Stimulated activated effector memory CD8-positive, alpha-beta T cell treated with anti-CD3 and anti-CD28 coated beads, Interleukin-12 subunit alpha, Interleukin-12 subunit beta, amount 100 ng/mL, for 72 hours (primary cell): ENCODE data around the gene HELZ.
"Not testable (repeated sequence)": the region's sequence is repeated elsewhere in the genome, so short reads cannot be mapped to it uniquely, and the experiment has no call there.

ENCODE experiments used
- ATAC-seq: fragments of 150-1000 bp; cut with Tn5 transposase; 2 replicates; pipeline ENCODE4 v1.10.0; 2021
- DNase-seq, 2 donors: peaks; one replicate each; pipeline ENCODE4 v3.0.0; 2021 to 2022; ENCODE audit warnings: low spot score in 2 of 2
- H3K27ac Mint-ChIP-seq: one replicate; pipeline ENCODE4 v1.8.0; 2022; ENCODE audit warnings: mild to moderate bottlenecking, mixed read lengths
- H3K36me3 Mint-ChIP-seq: one replicate; pipeline ENCODE4 v1.8.0; 2022; ENCODE audit warnings: mild to moderate bottlenecking, mixed read lengths
- H3K4me1 Mint-ChIP-seq: one replicate; pipeline ENCODE4 v1.8.0; 2022; ENCODE audit warnings: mixed read lengths
- H3K4me3 Mint-ChIP-seq: one replicate; pipeline ENCODE4 v1.8.0; 2022; ENCODE audit warnings: mild to moderate bottlenecking, mixed read lengths
- H3K9me3 Mint-ChIP-seq: one replicate; pipeline ENCODE4 v1.8.0; 2022; ENCODE audit warnings: mixed read lengths

The HELZ gene

DNA sequence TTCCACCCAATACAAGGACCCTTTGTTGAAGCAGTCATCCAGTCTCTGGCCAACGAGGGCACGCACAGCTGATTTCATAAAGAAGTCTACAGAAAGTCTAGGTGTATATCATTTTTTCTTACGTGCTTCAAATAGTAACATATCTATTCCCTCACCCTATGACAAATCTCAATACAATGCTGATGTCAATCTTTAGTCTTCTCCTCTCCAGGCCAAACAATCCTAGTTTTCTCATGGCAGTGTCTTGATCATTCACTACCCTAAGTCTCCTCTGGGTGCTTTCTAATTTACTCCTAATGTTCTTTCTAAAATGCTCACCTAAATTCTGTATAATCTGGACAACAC, 108.0 kb downstream of the HELZ start:
- H3K27ac Mint-ChIP-seq: no peak overlapping the region
- H3K4me3 Mint-ChIP-seq: no peak overlapping the region
- no peaks in the 10 kb centered on the region for H3K9me3 Mint-ChIP-seq
- ATAC-seq: no peak
- H3K4me1 Mint-ChIP-seq: peaks cover 33% of the 10 kb centered on the region
- DNase-seq: no peak
- peaks cover 92% of the 10 kb centered on the region for H3K36me3 Mint-ChIP-seq

DNA sequence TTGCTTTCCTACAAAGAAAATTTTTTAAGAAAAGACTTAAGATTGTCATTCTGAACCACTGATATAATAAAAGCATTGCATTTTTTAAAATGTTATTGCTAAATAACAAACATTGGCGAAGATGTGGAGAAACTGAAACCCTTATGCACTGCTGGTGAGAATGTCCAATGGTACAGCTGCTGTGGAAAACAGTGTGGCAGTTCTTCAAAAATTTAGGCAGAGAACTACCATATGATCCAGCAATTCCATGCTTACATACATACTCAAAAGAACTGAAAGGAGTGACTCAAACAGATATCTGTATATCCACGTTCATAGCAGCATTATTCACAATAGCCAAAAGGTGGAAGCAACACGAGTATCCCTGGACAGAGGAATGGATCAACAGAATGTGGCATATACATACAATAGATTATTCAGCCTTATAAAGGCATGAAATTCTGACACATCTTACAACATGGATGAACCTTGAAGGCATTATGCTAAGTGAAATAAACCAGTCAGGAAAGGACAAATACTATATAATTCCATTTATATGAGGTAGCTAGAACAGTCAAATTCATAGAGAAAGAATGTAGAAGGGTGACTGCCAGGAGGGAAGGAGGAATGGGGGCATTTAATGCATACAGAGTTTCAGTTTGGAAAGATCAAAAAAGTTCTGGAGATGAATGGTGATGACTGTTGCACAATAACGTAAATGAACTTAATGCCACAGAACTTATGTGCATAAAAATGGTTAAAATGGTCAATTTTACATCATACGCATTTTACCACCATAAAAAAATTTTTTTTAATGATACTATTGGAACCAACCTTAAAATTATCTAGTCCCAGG, 108.6 kb downstream of the HELZ start:
- Mint-ChIP-seq H3K9me3 (no peaks in the 10 kb centered on the region), H3K27ac (no peak overlapping the region), H3K4me3 (no peak overlapping the region), H3K36me3 (peaks cover 94% of the 10 kb centered on the region), H3K4me1 (peaks cover 33% of the 10 kb centered on the region)
- DNase-seq (no peak), ATAC-seq (no peak)

DNA sequence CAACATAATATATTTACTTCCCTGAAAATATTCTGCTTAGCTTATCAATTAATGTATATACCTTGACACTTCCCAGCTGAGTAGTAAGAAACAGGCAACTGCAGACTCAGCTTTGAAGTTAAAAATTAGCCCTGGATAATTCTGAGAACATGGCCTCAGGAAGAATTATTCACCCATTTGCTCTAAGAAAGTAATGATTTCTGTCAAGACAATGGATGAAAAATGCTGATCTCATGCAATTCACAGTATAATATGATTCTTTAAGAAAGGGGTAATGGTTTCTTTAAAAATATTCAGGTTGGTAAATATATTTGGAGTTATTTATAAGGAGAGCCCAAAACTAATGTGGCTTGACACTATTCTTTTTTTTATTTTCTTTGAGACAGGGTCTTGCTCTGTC, 111.8 kb downstream of the HELZ start:
- peaks cover 6% of the 10 kb centered on the region for H3K4me1 Mint-ChIP-seq
- H3K4me3 Mint-ChIP-seq: no peak overlapping the region
- peaks cover 81% of the 10 kb centered on the region for H3K36me3 Mint-ChIP-seq
- no peak for DNase-seq
- no peak overlapping the region for H3K27ac Mint-ChIP-seq
- H3K9me3 Mint-ChIP-seq: no peaks in the 10 kb centered on the region
- no peak for ATAC-seq

DNA sequence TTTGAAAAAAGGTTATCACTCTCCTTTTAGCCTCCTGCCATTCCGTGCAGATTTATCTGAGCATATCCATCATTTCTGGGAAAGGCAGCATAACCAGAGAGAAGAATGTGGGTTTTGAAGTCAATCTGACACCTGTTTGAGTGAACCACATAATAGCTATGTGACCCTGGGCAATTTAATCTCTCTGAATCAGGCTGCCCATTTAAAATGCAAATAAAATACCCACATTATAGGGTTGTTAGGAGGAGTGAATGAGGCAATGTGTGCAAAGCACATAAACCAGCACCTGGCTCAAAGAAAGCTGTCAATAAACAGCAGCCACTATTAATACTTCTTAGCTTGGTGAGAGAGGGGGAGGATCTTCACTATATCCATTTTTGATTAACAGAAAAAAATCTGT, 112.6 kb downstream of the HELZ start:
- no peak for DNase-seq
- Mint-ChIP-seq H3K4me1 (no peaks in the 10 kb centered on the region), H3K9me3 (no peaks in the 10 kb centered on the region), H3K4me3 (no peak overlapping the region), H3K36me3 (peaks cover 81% of the 10 kb centered on the region), H3K27ac (no peak overlapping the region)
- no peak for ATAC-seq

DNA sequence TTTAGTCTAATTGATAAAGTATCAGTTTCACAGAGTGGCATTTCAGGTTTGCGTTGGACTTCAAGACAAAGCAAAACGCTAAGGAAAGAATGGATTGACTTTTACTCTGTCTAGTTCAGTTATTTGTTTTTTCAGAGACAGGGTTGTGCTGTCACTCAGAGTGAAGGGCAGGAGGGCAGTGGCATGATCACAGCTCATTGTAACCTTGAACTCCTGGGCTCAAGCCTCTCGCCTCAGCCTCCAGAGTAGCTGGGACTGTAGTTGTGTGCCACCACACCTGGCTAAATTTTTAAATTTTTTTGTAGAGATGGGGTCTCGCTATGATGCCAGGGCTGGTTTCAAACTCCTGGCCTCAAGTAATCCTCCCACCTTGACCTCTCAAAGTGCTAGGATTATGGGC, 114.2 kb downstream of the HELZ start:
- H3K4me1 Mint-ChIP-seq: peaks cover 5% of the 10 kb centered on the region
- DNase-seq (no peak), ATAC-seq (no peak)
- H3K4me3 Mint-ChIP-seq: no peak overlapping the region
- H3K36me3 Mint-ChIP-seq: peaks cover 73% of the 10 kb centered on the region
- peak overlapping the region; percentile 36 for H3K27ac Mint-ChIP-seq
- H3K9me3 Mint-ChIP-seq: no peaks in the 10 kb centered on the region

DNA sequence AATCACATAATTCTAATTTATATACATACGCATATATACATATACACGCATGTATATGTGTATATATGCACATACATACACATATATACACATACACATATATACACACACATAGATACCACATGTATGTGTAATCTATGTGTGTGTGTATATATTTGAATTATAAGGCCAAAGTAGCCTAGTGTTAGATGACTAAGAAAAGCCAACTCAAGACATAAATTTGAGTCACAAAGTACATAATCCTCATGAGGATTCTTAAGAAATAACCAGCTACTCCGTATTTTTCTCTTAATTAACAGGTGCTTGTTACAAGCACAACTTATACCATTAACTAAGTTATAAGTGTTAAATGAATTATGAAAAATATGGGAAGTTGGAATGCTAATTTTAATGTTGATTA, 115.7 kb downstream of the HELZ start:
- Mint-ChIP-seq H3K9me3 (no peaks in the 10 kb centered on the region), H3K36me3 (peaks cover 66% of the 10 kb centered on the region), H3K4me3 (no peak overlapping the region), H3K27ac (no peak overlapping the region), H3K4me1 (peaks cover 5% of the 10 kb centered on the region)
- DNase-seq: no peak
- no peak for ATAC-seq

DNA sequence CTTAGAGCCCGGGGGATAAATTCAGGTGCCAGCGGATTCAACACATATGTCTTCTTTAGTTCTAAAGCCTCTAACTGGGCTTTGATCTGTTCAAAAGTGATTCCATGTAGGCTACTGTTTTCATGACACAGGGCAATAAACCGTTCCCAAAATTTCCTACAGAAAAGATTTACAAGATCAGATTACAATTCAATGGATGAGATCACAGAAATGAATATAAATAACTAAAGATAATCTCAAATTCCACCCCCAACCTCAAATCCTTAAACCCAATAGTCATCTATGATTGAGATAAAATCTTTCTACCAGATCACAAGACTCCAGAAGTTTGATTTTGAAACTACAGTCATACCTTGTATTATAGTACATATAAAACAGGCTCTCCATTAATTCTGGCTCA, 116.3 kb downstream of the HELZ start:
- ATAC-seq (no peak), DNase-seq (no peak)
- H3K4me1 Mint-ChIP-seq: peaks cover 5% of the 10 kb centered on the region
- H3K4me3 Mint-ChIP-seq: no peak overlapping the region
- H3K27ac Mint-ChIP-seq: no peak overlapping the region
- peaks cover 66% of the 10 kb centered on the region for H3K36me3 Mint-ChIP-seq
- no peaks in the 10 kb centered on the region for H3K9me3 Mint-ChIP-seq

DNA sequence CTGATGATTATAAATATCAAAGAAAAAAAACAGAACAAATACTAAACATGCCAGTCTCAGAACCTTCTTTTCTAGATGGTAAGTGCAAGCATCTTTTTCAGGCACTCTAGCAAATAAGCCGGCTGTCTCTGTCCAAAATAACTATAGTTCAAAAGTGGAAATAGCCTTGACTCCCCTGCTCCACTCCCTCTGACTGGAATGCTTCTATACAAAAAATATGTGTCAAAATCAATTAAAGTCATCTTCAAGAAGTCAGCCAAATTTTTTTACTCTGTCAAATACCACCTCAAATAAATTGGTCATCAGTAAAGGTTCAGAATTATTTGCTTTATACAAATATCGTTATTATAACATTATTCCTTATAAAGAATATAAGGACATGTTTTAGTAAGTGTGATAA, 117.1 kb downstream of the HELZ start:
- no peak overlapping the region for H3K4me3 Mint-ChIP-seq
- no peaks in the 10 kb centered on the region for H3K9me3 Mint-ChIP-seq
- DNase-seq (no peak), ATAC-seq (no peak)
- H3K4me1 Mint-ChIP-seq: peaks cover 5% of the 10 kb centered on the region
- peaks cover 66% of the 10 kb centered on the region for H3K36me3 Mint-ChIP-seq
- no peak overlapping the region for H3K27ac Mint-ChIP-seq

DNA sequence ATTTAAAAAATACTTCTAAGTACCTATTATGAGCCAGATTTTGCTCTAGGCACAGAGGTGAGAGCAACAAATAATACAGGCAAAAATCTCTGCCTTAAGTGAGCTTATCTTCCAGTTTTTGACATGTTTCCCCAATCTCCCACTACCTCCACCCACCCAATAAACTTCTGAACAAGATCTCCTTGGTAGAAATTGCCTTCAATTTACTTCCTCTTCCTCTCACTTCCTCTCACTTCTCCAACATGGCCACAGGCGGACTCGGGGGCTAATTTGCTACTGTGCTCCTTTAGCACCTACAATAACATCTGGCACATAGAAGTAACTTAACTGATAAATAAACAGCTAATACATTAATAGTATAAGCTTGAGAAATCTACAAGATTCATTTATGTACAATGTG, 118.0 kb downstream of the HELZ start:
- Mint-ChIP-seq H3K9me3 (no peaks in the 10 kb centered on the region), H3K36me3 (peaks cover 66% of the 10 kb centered on the region), H3K4me1 (peaks cover 5% of the 10 kb centered on the region), H3K4me3 (no peak overlapping the region), H3K27ac (no peak overlapping the region)
- no peak for DNase-seq
- no peak for ATAC-seq

DNA sequence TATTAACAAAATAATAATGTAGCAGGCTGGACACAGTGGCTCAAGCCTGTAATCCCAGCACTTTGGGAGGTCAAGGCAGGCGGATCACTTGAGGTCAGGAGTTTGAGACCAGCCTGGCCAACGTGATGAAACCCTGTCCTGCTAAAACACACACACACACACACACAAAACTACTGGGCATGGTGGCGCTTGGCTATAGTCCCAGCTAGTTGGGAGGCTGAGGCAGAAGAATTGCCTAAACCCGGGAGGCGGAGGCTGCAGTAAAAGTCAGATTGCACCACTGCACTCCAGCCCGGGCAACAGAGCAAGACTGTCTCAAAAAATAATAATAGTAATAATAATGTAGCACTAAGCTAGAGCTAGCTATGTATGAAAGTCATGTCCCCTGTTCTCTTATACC, 118.5 kb downstream of the HELZ start:
- H3K4me1 Mint-ChIP-seq, DNase-seq, H3K9me3 Mint-ChIP-seq, H3K27ac Mint-ChIP-seq, H3K4me3 Mint-ChIP-seq, ATAC-seq: not testable (repeated sequence)
- peaks cover 66% of the 10 kb centered on the region for H3K36me3 Mint-ChIP-seq

DNA sequence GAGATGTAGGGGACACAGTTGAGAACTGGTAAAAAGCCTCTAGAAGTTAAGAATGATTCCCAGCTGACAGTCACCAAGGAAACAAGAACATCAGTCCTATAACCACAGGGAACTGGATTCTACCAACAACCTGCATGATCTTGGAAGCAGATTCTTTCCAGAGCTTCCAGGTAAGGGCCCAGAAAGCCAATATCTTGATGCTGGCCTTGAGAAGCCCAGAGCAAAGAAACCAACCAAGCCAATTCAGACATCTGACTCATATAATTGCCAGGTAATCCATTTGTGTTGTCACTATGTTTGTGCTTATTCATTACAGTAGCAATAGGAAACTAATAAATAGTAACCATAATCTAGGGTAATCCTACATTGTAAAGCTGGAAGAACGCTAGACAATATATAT, 119.1 kb downstream of the HELZ start:
- Mint-ChIP-seq H3K9me3 (no peaks in the 10 kb centered on the region), H3K4me1 (peaks cover 5% of the 10 kb centered on the region), H3K4me3 (no peak overlapping the region), H3K36me3 (peaks cover 68% of the 10 kb centered on the region), H3K27ac (no peak overlapping the region)
- DNase-seq (no peak), ATAC-seq (no peak)

DNA sequence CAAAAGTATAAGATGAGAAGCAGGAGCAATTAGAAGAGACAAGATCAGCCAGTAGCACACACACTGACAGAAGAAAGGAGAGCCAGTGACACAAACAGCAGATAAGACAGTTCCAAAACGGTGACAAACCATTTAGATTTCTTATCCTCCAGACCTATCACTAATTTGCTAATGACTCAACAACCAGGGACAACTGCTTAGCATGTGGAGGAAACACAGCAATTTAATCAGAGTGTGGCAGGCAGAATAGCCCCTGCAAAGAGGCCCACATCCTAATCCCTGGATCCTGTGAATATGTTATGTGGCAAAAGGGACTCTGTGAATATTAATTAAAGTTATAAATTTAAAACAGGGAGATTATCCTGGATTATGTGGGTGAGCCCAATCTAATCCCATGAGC, 119.6 kb downstream of the HELZ start:
- ATAC-seq (no peak), DNase-seq (no peak)
- Mint-ChIP-seq H3K4me1 (peaks cover 5% of the 10 kb centered on the region), H3K9me3 (no peaks in the 10 kb centered on the region), H3K36me3 (peaks cover 73% of the 10 kb centered on the region), H3K4me3 (no peak overlapping the region), H3K27ac (no peak overlapping the region)

DNA sequence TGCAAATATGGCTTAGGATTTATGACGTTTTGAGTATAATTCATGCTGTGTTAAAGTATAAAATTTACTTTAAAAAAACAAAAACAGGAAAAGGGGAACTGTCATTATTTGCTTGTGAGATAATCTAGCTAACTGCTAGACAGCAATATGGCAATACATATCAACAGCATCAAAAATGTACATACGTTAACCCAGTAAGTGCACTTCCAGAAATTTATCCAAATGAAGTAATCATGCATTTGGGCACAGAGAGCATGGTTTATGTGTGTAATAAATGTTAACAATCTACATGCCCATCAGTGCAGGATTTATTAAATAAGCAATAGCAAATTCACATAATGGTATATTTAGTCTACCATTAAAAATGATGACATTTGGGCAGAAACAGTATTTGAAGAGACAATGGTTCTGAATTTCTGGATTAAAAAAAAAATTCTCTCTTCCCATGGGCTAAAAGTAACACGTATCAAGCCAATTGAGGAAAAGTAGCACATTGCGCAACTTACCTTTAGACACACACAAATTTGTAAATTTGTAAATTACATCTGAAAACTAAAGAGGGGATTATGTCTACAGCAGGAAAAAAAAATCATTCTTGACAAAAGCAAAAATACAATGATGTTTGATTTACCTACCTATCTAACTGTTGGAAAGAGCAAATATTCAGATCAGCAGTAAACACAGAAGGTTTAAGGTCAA, 120.4 kb downstream of the HELZ start:
- Mint-ChIP-seq H3K36me3 (peaks cover 82% of the 10 kb centered on the region), H3K4me3 (no peak overlapping the region), H3K4me1 (peaks cover 5% of the 10 kb centered on the region), H3K9me3 (no peaks in the 10 kb centered on the region), H3K27ac (no peak overlapping the region)
- ATAC-seq (no peak), DNase-seq (no peak)

DNA sequence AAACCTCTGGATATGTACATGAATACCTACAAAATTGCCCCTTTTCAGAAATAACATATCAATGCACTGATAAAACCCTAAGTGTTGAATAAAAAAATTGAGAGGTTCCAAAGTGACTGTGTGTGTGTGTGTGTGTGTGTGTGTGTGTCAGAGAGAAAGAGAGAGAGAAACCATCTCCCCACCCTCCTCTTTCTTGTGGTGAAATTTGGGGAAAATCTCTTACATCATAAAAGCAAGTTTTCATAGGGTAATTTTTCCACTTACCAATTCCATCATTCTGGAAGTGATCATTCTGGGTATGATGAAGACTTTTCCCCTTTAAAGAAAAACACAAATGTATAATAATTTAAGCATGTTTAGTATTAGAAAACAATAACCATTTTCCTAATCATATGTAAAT, 121.3 kb downstream of the HELZ start:
- no peak for ATAC-seq
- no peaks in the 10 kb centered on the region for H3K9me3 Mint-ChIP-seq
- H3K4me3 Mint-ChIP-seq: no peak overlapping the region
- peaks cover 85% of the 10 kb centered on the region for H3K36me3 Mint-ChIP-seq
- DNase-seq: no peak
- no peak overlapping the region for H3K27ac Mint-ChIP-seq
- peaks cover 5% of the 10 kb centered on the region for H3K4me1 Mint-ChIP-seq

DNA sequence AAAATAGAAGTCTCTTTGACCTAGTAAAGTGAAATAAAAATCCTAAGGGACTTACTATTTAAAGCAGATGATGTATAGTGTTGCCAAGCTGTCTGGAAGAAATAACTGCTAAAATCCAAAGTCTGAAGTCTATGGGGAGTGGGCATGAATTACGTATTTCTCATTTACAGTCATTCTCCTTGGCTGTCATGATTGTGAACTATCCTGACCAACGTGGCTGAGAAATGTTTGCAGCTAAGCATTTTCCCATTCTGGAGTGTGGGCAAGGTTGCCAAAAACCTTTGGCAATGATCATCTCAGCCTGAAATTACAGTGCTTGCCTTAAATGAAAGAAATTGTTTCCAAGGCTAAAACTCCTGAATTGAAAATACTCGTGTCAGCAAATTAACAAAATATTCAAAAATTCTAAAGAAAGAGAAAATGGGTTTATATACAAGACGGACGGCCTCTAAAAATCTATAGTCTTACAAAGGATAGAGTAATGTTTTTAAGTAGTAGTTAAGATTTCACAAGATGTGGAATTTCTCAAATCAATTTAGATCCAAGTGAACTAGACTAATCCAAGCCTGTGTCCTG, 123.6 kb downstream of the HELZ start:
- no peak overlapping the region for H3K27ac Mint-ChIP-seq
- peaks cover 87% of the 10 kb centered on the region for H3K36me3 Mint-ChIP-seq
- no peak overlapping the region for H3K4me3 Mint-ChIP-seq
- ATAC-seq (no peak), DNase-seq (no peak)
- H3K4me1 Mint-ChIP-seq: peaks cover 3% of the 10 kb centered on the region
- H3K9me3 Mint-ChIP-seq: peaks cover 2% of the 10 kb centered on the region

DNA sequence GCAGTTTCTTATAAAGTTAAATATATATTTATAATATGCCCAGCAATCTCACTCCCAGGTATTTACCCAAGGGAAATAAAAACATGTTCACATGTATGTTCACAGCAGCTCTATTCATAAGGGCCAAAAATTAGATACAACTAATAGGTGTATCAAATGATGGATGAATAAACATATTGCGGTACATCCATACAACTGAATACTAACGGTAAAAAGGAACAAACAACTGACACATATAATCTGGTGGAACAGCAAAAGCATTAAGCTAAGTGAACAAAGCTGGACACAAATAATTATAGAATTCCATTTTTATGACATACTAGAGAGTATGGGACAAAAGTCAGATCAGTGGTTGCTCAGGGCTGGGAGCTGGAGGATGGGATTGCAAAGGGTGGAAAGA, 125.9 kb downstream of the HELZ start:
- peaks cover 10% of the 10 kb centered on the region for H3K4me1 Mint-ChIP-seq
- H3K27ac Mint-ChIP-seq: no peak overlapping the region
- no peak overlapping the region for H3K4me3 Mint-ChIP-seq
- peaks cover 100% of the 10 kb centered on the region for H3K36me3 Mint-ChIP-seq
- H3K9me3 Mint-ChIP-seq: peaks cover 13% of the 10 kb centered on the region
- DNase-seq (no peak), ATAC-seq (no peak)
